Endometrial microvascular endothelial cells (primary cell): Measurements from ENCODE around the gene P2RY14. TPM values are rescaled to one million over a fixed set of nuclear protein-coding genes. Genes with fewer than 3 reads are reported as not detected.

Experiments
- in situ Hi-C: cut with HindIII; loops from 2 replicates; pipeline ENCODE4 v1.10.0; 2017; ENCODE audit warnings: low sequenced_read_pairs, low pct_unique_long_range_greater_than_20kb; ENCODE audit errors: inconsistent ontology term
- total RNA-seq: library from RNA; depleted of rRNA; stranded (reverse); fragments of >200 nt; gene quantifications from one replicate; pipeline ENCODE4 v1.2.3, GENCODE V29; 2015; ENCODE audit errors: inconsistent ontology term

The P2RY14 gene
- total RNA-seq, 1 donor from 2014 or later = not detected

DNA sequence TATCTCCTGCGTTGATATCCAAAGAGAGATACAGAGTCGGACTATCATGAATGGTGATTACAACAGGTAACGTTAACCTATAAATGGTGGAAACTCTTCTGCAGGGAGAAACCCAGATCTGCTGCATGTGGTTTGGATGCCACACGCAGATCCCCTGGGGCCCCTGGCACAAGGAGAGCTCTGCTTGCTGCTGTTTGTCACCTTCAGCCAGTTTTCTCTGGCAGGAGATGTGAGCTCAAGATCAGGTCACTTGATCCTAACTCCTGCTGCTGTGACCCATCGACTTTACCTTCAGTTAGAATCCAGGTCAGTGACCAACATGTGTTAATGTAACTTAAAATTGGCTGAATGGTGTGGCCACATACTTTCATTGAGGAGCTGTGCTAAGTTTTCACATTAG is 51.5 kb downstream of the P2RY14 start:
- in situ Hi-C loops = no loop called here

DNA sequence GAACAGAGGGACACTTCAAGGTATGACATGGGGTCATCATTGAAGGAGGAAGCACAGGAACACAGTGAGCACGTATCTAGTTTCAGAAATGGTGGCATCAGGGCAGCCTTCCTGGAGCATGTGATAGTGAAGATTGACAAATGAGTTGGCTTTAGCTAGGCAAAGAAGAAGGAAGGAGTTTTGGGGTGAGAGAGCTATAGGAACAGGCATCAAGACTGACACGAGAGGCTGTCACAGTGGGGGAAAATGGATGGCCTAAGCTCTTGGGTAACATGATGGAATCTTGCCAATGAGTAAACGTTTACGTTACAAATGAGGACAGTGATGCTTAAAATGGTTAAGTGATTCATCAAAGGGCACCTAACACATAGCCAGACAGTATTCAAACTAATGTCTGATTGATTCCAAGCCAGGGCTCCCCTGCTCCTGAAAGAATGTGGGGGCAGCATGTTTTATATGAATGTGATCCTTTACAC is 52.2 kb downstream of the P2RY14 start:
- in situ Hi-C loops = no loop called here

DNA sequence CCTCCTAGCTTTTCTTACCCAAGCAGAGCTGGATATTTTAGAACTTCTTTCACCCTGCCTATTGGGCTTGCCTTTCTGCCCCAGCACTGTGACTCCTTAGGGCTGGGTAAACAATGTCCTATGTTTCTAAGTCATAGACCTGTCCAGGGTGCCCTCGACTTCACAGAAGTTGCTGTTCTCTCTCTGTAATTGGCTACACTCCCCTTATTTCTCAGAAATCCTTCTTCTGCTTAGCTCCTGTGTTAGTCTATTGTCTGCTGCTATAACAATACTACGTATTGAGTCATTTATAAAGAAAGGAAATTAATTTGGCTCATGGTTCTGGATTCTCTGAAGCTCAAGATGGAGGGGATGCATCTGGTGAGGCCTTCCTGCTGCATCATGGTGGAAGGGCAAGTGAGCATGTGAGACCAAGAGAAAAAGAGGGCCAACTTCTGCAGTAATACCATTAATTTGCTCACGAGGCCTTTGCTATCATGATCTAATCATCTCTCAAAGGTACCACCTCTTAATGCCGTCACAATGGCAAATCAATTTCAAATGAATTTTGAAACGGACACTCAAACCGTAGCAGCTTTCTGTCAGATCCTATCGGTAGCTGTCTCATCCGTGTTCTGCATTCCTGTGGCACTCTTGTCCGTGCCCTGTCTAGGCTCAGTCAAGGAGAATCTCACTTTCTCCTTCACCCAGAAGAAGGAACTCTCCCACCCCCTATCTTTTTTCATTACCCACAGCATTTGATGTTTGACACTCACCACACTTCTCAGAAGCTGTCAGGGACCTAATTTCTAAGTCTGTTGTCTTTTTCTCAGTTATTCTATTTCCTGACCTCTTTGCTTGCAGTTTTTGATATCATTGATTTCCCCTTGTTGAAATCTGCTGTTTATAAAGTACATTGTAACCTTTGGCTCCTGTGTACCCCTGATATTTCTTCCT is 53.0 kb downstream of the P2RY14 start:
- in situ Hi-C loops = no loop called here

DNA sequence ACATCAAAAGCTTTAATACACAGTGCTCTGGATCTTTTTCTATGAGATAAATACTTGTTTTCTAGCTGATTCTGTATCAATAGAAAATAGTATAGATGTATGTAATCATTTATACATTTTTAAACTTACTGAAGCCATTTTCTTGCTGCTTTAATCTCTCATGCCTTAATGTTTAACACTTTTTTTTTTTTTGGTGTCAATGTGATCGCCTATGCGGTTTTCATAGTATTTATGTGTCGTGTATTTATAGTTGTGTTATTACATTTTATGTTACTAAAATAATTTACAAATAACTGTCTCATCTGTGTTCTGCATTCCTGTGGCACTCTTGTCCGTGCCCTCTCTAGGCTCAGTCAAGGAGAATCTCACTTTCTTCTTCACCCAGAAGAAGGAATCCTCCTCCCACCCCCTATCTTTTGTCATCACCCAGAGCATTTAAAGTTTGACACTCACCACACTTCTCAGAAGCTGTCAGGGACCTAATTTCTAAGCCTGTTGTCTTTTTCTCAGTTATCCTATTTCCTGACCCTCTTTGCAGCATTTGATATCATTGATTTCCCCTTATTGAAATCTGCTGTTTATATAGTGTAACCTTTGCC is 54.0 kb downstream of the P2RY14 start:
- in situ Hi-C loops = no loop called here

DNA sequence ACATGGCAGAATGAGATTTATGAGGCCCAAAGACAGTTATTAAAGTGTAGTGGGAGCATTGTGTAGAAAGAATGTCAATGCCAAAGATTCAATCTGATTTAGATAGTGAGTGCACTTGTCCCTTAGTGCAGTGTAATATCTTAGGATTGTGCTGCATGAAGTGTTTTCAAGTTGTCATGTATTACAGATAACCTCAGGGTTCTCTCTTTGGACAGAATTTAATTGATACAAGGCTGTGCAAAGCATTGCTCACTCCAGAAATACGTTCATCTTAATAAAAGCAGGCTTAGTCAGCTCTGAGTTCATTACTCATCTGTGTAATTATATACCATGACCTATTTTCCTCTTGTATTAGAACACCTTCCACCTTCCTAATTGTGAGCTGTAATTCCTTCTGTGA is 59.3 kb downstream of the P2RY14 start:
- in situ Hi-C loops = no loop called here

DNA sequence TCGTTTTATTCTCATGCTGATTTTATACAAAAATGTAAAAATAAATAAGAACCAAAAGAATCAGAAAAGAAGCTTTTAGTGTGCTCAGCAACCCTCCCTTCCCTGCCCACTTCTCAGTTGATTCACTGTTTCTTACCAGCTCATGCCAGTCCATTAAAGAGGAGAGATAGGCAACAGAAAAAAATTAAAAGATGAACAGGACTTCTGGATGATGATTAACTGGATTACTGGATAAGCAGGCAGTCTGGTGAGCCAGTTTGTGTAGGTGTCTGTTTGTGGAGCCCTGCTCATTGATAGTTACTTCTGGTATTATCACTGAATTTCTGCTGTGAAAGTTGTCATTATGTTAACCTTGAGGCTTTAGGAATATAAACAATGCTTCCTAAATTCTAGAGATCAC is 60.2 kb downstream of the P2RY14 start:
- in situ Hi-C loops = no loop called here

DNA sequence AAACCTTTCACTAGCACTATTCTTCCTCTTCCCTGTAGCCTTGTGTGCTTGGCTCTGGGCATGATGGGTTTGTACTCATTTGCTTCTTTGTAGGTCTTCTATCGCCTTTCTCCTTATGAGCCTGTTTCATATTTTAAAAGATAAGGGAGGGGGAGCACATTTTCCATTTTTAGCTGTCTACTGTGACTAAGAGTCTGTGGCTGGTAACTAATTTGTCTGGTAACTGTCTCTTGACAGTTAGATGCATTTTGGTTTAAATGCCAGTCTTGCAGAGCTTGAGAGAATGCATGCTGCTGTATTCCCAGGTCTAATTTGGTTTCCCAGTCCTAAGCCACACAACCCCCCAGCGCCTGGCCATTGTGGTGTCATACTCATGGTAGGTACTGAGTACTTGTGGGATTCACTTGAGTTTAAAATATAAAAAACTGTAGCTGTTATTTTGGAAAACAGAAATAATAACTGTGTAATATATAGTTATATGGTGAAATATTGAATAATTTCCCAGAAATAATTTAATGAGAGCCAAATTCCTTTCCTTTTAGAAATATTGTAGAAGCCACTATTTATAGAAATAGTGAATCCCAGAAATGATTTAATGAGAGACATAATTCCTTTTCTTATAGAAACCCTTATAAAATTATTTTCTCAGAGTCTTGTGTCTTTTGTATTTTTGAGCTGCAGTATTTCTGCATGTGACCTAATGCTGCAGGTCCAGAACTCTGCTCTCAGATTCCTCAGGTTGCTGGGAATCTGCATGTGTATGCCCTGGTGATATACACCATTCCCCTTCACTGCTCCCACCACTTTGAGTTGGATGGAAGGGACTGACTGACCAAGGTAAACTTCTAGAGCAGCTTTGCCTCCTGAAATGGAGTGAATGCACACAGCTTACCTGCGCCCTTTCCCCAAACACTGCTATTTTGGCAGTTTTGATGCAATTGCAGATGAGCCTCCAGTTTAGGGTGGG is 61.4 kb downstream of the P2RY14 start:
- in situ Hi-C loops = no loop called here

DNA sequence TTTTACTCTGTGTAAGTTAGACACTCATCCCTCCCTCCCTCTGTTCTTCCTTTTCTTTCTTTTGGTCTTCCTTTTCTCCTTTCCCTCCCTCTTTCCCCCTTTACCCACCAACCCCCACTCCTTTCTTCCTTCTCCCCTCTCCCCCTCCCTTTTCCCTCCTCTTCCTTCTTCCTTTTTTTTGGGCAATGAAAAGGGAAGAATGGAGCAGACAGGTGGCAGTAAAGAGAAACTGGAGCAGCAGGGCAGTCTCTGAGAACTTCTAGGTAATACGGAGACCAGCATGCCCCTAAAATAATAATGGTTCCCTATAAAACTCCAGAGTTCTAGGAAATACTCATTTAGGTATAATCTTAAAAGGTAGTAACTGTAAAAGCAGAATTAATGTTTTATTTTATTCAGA is 63.9 kb downstream of the P2RY14 start:
- in situ Hi-C loops = no loop called here

DNA sequence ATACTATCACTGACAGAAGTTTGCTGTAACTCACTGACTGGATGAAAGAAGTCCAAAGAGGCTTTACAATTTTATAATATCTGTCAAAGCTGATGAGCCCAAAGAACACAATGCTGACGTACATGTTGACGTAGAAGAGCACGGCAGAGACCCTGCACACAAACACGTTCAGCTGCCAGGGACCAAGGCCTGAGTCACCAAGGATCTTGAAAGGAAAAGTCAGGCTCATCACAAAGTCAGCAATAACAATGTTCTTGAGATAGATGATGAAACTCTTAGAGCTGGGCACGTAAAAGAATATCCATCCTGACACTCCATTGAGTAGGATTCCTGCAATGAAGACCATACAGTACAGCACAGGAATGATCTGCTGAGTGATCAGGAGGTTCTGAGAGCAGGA is 64.5 kb downstream of the P2RY14 start:
- in situ Hi-C loops = no loop called here

DNA sequence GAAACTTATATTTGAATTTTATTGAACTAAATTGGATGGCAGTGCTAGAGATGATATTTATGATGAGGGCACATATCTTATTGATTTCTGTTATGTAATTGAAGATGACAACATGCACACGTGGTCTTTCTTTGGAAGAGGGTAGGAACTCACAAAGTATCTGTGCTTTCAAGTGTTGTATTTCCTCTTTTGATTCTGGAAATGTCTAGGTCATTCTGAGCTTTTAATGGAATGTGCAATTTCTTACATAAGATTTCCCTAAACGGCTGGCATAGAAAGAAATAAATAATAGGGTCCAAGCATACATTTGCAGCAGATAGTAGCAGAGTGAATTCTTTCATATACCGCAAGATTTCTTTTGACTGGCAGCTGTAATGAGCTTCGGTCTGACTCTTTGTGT is 65.2 kb downstream of the P2RY14 start:
- in situ Hi-C loops = no loop called here

DNA sequence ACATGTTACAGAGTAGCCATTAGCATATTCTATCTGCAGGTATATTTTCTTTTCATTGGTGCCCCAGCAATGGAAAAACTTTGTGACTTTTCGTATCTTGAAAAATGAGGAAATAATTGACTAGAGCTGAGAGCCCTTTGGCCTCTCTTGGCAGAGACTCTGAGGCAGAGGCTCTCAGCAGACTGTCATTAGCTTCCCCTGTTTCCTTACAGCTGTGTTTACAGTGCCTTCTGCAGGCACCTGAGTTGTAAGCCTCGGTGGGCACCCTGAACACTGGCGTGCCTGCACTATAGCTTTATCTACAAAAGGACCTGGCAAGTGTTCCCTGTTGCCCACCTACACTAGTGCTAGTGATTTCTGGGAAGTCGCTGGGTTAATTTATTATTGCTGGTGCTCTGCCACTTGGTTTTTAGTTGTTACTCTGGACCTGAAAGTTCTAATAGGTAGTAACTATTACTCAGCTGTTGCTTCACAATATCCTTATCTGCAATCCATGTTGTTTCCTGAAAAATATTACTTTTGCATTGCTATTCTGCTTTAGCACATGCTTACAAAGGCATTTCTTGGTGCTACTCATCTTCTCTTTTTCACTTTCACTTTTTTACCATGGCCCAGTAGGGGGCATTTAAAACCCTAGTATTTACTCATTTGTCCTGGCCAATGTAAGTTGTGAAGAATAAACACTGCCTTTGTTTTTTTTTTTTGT is 67.5 kb downstream of the P2RY14 start:
- in situ Hi-C loops = no loop called here

DNA sequence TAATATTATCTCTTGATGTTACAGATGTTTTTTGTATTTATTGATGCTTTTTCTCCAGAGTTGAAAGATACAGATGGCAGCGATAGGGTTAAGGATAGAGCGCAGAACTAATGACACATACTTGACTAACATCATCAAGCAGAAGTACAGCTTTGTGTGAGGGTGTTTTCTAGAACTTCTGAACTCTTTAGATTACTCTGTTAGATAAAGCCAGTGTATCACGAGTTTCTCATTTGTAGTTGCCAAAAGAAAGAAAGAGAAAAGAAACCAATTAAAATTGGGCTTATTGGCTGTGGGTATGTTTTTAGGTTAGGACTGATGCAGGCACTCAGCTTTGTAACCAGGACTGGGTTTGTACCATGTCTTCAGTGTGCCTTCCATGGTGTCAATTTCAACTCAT is 68.7 kb downstream of the P2RY14 start:
- in situ Hi-C loops = no loop called here

DNA sequence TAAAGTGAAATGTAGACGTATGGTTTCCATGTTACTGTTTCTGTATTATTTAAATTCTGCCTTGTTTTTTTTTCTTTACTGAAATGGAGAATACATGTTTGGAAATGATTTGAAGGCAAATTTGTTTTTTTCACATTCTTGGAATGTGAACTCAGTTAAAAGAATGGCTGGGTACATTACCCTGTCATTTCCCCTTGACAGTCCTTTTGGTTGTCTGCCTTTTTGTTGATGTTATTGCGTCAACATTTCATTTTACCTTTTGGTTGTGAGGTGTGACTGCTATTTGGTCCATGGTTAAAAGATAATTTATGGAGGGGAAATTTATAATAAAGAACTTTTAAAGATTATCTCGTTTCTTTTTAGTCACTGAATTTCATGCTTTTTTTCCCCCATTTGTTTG is 72.1 kb downstream of the P2RY14 start:
- in situ Hi-C loops = no loop called here

DNA sequence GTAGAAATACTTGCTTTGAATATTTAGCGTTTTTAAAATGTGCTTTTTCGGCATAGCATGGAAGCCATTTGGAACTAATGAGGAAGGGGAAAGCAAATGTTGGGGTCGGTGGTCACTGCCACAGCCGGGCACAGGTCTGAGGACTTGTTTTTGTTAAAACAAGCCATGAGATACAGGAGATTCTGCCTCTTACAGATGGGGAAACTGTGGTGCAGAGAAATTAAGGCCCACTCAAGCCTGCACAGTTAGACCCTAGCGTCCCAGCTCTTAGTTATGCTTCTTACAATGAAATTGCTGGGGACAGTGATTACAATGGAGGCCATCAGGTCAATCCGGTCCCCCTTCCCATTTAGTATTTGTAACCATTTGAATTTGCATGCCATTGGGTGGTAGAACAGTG is 72.9 kb downstream of the P2RY14 start:
- in situ Hi-C loops = no loop called here

DNA sequence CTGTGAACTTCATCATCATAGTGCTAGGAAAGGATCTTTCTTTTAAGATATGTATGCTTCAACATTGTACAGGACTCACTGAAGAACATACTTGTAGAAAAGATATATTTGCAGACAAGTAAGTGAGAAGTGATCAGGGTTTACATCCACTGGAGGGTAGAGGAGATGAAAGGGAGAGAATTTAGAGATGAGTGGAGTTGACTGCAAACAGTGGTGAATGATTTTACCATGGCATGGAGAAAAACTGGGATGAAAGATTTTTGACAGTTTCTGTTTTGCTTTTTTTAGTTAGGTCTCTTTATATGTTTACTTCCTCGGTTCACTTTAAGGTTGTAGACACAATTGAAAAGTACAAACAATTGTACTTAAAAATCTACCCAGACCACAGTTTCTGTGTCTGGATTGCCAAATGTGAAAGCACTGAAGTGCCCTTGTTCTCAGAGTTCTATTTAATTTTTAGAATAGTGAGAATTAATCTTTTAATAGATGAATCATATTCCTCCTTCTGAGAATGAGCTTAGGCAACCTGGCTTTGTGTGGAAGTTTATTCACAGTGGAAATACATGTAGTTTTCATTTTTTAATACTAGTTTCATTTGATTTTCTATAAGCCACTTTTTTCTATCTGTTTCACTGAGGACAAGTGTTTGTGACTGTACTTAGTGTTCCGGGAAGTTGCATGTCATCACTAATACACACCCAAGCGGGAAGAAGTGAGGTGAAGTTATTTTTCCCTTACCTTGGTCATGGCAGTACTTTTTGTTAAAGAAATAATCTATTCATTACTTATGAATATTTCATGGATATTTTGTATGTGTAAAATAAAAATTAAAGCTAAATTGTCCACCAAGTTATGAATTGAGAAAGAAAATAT is 73.6 kb downstream of the P2RY14 start:
- in situ Hi-C loops = no loop called here

DNA sequence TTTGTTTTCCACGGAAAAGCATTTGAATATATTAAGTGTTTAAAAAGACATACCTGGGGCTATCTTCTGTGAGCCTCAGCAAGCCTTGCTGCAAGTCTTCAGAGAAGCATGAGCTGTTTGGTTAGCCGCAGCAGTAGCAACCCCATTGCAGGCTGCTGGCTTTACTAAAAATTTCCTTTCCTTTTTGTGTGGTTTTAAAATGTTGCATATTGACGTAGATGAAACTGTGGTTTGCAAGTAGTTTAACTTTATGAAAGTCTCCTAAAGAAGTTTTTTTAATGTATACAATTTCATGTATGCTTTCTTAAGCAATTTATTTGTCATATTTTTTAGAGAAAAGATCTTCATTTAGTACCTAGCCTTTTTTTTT is 75.3 kb downstream of the P2RY14 start, which contains the start of gene GPR171:
Gene GPR171, minus strand, starts transcription at position 166 of the 370 bp plus-strand sequence. CDS start 3,830 bp downstream, outside the sequence.
- in situ Hi-C loops = no loop called here

DNA sequence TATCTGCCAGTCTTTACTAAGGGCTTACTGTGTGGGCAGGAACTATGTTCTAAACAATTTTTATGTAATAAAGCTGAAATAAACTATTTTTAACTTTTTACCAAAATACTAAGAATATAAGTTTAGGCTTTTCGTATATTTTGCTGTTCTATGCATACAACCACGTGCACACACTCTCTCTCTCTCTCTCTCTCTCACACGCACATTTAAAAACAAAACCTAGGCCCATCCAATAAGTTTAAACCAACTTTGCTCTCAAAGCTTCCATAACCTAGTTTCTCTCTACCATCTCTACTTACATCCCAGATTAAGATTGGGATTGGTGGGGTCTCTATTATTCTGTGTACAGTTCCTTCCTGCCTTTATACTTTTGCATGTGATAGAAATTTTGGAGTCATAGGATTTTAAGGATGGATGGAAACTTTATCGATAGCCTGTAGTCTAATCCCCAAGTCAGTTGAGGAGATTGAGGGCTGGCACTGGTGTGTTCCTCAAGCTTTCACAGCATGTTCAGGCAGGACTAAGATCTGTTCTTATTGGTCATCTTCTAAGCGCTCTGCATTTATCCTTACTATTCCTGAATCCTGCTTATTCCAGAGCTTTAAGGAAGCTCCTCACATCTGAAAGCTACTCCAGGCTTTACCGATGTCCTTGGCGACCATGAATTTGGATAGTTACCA is 77.2 kb downstream of the P2RY14 start:
- in situ Hi-C loops = no loop called here
